HG03108 (cell line): ENCODE data around the gene TRDN.
"Not testable (repeated sequence)": the region's sequence is repeated elsewhere in the genome, so short reads cannot be mapped to it uniquely, and the experiment has no call there.

Source experiments
- ATAC-seq: cut with Tn5 transposase; IDR thresholded peaks from one replicate; pipeline ENCODE4 v1.9.1; 2021; ENCODE audit warnings: moderate library complexity; ENCODE audit not compliant: unreplicated experiment

TRDN gene

GRCh38 chr6:123635144-123635543 lies 1.6 kb downstream of the TRDN start:
- no peak for ATAC-seq

DNA sequence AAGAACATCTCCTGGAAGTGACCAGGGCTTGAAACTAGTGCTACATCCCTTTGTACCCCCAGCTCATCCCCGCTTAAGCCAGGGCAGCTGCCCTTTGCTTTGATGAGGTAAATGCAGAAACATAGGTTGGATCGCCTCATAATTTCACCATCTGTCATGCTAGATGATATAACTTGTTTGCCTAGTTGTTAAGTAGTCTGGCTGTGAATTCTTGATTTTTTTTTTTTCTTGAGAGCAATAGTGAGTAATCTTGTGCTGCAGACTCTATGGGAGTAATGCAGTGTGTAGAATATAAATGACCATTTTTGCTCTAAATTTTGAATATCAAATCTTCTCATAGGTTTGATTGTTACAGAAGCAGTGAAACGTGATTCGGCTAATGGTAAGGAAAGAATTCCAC lies 4.1 kb downstream of the TRDN start:
- ATAC-seq: no peak

GRCh38 chr6:123629258-123629941 lies 7.3 kb downstream of the TRDN start:
- no peak for ATAC-seq

GRCh38 chr6:123625696-123626095 lies 11.1 kb downstream of the TRDN start:
- no peak for ATAC-seq

GRCh38 chr6:123622780-123623179 lies 14.0 kb downstream of the TRDN start:
- no peak for ATAC-seq

GRCh38 chr6:123619156-123619555 lies 17.6 kb downstream of the TRDN start:
- no peak for ATAC-seq

GRCh38 chr6:123616942-123617341 lies 19.8 kb downstream of the TRDN start:
- ATAC-seq: no peak

DNA sequence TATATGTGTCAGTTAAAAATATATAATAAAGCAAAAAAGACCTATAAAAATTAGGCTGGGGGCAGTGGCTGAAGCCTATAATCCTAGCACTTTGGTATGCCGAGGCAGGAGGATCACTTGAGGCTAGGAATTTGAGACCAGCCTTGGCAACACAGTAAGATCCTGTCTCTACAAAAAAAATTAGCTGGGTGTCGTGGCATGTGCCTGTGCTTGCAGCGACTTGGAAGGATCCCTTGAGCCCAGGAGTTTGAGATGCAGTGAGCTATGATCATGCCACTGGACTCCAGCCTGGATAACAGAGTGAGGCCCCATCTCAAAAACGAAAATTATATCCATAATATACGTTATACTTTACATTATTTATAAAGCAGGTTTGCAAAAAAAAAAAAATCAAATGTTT lies 20.7 kb downstream of the TRDN start:
- no peak for ATAC-seq

DNA sequence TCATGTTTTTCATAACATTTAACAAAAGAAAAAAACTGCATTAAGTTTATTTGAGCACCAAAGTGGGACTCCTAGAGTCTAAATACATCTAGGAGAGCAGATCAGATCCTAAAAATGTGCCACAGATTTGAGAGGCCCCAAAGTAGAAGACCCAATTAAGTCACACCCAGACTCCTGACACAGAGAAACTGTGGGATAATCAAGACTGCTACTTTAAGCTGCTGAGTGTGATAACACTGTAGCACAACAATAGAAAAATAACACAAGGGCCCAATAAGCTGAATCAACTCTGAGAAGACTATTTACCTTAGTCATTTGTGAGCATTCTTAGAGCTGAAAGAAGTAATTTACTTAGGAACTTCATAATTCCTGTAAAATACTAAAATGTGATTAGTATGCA lies 26.0 kb downstream of the TRDN start:
- ATAC-seq: no peak

- ATAC-seq: no peak
Measured at GRCh38 chr6:123604067-123604466, 32.7 kb downstream of the TRDN start.

DNA sequence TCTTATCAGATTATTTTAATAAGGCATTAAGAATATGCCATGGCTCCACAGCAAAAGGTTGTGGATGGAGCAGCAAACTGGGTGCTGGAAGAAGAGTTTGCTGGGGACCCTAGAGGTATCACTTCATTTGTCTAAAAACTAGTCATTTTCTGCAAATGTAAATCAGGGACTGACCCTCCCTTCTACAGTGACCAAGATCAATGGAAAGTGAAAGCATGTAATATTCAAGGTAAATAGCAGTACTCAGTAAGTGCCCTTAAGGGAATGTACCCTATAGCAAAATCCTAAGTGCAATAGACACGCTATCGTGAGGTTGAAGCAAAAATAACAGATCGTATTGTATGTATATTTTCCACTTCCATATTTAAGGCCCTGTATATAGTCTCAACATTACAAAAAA lies 38.7 kb downstream of the TRDN start:
- no peak for ATAC-seq

- no peak for ATAC-seq
Measured at GRCh38 chr6:123594776-123595175, 42.0 kb downstream of the TRDN start.

- ATAC-seq: no peak
Measured at GRCh38 chr6:123592426-123592825, 44.3 kb downstream of the TRDN start.

GRCh38 chr6:123589973-123590372 lies 46.8 kb downstream of the TRDN start:
- ATAC-seq: no peak

GRCh38 chr6:123589317-123589716 lies 47.4 kb downstream of the TRDN start:
- no peak for ATAC-seq

DNA sequence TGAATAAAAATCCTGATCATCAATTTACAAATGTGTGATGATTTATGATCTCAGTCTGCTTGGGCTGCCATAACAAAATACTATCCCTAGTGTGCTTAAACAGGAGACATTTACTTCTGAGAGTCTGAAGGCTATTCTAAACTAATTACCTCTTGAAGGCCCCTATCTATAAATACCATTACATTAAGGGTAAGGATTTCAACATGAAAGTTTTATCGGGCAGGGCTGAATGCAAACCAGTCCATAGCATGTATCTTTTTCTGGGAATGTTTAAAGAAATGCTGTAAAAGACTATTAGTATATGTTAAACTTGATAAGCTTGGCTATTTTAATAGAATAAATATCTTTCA lies 48.2 kb downstream of the TRDN start:
- ATAC-seq: no peak

DNA sequence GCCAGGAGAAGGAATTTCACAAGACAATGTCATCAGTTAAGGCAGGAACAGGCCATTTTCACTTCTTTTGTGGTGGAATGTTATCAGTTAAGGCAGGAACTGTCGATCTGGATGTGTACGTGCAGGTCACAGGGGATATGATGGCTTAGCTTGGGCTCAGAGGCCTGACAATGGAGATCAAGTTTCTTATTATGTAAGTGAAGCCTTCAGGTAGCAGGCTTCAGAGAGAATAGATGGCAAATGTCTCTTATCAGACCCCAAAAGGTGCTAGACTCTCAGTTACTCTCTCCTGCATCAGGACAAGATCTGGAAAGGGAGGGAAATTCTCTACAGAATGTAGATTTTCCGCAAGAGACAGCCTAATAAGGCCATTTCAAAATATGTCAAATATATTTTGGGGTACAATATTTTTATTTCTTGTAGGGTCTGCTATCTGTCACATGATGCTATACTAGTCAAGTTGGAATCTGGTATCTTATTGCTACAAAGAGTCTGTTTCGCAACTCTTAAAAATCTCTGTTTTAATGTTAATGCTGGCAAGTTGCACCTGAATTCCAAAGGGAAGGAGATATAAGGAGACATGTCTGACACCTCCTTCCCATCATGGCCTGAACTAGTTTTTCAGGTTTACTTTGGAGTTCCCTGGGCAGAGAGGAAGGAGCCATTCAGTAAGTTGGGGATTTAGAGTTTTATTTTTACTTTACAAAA lies 48.8 kb downstream of the TRDN start:
- no peak for ATAC-seq

DNA sequence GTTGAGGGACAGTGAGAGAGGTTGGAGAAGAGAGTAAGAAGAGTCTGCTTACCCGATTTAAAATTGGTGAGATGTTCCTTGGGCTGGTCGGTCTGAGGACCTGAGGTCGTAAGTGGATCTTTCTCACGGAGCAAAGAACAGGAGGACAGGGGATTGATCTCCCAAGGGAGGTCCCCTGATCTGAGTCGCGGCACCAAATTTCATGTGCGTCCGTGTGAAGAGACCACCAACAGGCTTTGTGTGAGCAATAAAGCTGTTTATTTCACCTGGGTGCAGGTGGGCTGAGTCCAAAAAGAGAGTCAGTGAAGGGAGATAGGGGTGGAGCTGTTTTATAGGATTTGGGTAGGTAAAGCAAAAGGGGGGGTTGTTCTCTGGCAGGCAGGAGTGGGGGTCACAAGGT lies 49.3 kb downstream of the TRDN start:
- not testable (repeated sequence) for ATAC-seq

GRCh38 chr6:123580331-123580730 lies 56.4 kb downstream of the TRDN start:
- no peak for ATAC-seq

- ATAC-seq: no peak
Measured at GRCh38 chr6:123575188-123575587, 61.6 kb downstream of the TRDN start.

DNA sequence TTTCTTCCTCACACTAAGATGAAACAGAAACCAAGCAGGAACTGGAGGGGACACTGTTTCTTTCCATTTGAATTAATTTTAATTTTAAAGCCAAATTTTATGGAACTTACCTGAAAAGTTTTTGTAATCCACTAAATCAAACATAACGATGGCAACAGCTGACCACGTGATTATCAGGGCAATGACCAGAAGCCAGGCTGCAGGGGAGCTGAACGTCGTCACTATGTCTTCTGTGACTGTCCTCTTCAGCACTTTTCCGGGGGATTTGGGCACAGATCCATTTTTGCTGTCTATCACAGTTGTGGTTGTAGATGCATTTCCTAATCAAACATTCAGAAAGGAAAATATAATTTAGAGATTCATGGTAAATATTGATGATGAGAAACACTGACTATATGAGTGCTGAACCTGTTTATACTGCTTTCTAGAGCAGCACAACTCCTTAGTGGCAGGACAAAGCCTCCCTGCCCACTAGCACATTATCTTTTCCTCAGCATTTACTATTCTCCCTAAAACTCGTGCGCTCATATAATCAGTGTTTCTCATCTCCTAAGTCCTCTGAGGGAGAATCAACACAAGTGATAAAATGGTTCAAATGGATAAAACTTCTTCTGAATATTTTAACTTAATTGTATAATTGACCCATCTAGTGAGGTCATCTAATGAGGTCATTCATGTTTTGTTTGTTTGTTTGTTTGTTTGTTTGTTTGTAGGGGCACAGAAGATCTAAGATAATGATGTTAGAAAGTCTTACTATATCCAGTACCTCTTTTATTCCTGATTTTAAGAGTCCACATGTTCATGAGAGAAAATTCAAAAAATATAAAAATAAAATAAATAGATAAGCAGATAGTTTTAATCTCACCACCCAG lies 65.7 kb downstream of the TRDN start:
- ATAC-seq: no peak

- no peak for ATAC-seq
Measured at GRCh38 chr6:123569575-123569974, 67.2 kb downstream of the TRDN start.
